HL-60 (cell line): Measurements from ENCODE around the gene SLC25A21.

ENCODE experiments used
- DNase-seq, 2 experiments: peaks; one replicate each; pipeline ENCODE4 v3.0.0-alpha.2; 2010 to 2020; ENCODE audit warnings: low read depth in 1 of 2, low spot score in 1 of 2
- H3K27ac ChIP-seq: fragments of 250-450 bp; sonication (Bioruptor Pico); replicated peaks from 2 replicates; pipeline ENCODE4 v1.5.1; 2020; ENCODE audit warnings: mild to moderate bottlenecking, moderate library complexity
- H3K27me3 ChIP-seq: fragments of 250-450 bp; sonication (Bioruptor Pico); 2 replicates; pipeline ENCODE4 v1.5.1; 2021; ENCODE audit warnings: mild to moderate bottlenecking, moderate library complexity; ENCODE audit not compliant: insufficient read depth, poor library complexity, severe bottlenecking
- H3K4me3 ChIP-seq: replicated peaks from 2 replicates; pipeline ENCODE4 v1.5.1; 2011; ENCODE audit warnings: mild to moderate bottlenecking, control low read depth, low read length; ENCODE audit not compliant: insufficient read depth
- GABPA ChIP-seq: IDR thresholded peaks from 2 replicates; pipeline ENCODE4 v1.6.1; 2012; ENCODE audit warnings: low read depth
- POLR2AphosphoS5 ChIP-seq: IDR thresholded peaks from 2 replicates; pipeline ENCODE4 v1.6.1; 2012; ENCODE audit warnings: low read depth
- SPI1 ChIP-seq: IDR thresholded peaks from 2 replicates; pipeline ENCODE4 v1.6.1; 2012; ENCODE audit warnings: low read depth, mild to moderate bottlenecking, borderline replicate concordance
- TF ChIP-seq, protein P1 (sequence below): IDR thresholded peaks from 2 replicates; pipeline ENCODE4 v1.6.1; 2012; ENCODE audit warnings: low read depth; ENCODE audit not compliant: insufficient replicate concordance
- TF ChIP-seq, protein P2 (sequence below): IDR thresholded peaks from one replicate; pipeline ENCODE4 v1.5.1; 2011; ENCODE audit warnings: low read length, control low read depth, inconsistent platforms; ENCODE audit not compliant: insufficient read depth

Gene SLC25A21

DNA sequence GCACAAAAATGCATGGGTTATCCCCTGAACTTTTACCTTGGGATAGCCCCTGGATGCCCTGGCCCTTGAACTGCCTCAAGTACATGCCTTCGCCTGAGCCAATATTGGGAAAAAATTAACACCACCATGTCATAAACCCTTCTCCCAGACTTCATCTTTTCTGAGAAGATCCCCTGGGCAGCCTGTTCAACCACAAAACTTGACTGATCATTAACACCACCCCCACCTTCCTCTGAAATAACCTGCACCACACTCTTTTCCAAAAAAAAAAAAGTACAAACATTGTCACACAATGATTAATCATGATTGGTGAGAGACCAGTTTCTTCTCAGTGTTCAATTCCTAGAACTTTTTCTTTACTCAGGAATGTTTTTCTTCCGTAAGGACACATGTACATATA is 292.8 kb downstream of the SLC25A21 start:
- no peaks in the 10 kb centered on the region for H3K27me3 ChIP-seq
- H3K4me3 ChIP-seq = no peak overlapping the region
- TF ChIP-seq SPI1 (no peak), GABPA (no peak), POLR2AphosphoS5 (no peak)
- TF ChIP-seq, protein P1, sequence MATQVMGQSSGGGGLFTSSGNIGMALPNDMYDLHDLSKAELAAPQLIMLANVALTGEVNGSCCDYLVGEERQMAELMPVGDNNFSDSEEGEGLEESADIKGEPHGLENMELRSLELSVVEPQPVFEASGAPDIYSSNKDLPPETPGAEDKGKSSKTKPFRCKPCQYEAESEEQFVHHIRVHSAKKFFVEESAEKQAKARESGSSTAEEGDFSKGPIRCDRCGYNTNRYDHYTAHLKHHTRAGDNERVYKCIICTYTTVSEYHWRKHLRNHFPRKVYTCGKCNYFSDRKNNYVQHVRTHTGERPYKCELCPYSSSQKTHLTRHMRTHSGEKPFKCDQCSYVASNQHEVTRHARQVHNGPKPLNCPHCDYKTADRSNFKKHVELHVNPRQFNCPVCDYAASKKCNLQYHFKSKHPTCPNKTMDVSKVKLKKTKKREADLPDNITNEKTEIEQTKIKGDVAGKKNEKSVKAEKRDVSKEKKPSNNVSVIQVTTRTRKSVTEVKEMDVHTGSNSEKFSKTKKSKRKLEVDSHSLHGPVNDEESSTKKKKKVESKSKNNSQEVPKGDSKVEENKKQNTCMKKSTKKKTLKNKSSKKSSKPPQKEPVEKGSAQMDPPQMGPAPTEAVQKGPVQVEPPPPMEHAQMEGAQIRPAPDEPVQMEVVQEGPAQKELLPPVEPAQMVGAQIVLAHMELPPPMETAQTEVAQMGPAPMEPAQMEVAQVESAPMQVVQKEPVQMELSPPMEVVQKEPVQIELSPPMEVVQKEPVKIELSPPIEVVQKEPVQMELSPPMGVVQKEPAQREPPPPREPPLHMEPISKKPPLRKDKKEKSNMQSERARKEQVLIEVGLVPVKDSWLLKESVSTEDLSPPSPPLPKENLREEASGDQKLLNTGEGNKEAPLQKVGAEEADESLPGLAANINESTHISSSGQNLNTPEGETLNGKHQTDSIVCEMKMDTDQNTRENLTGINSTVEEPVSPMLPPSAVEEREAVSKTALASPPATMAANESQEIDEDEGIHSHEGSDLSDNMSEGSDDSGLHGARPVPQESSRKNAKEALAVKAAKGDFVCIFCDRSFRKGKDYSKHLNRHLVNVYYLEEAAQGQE = no peak
- TF ChIP-seq, protein P2, sequence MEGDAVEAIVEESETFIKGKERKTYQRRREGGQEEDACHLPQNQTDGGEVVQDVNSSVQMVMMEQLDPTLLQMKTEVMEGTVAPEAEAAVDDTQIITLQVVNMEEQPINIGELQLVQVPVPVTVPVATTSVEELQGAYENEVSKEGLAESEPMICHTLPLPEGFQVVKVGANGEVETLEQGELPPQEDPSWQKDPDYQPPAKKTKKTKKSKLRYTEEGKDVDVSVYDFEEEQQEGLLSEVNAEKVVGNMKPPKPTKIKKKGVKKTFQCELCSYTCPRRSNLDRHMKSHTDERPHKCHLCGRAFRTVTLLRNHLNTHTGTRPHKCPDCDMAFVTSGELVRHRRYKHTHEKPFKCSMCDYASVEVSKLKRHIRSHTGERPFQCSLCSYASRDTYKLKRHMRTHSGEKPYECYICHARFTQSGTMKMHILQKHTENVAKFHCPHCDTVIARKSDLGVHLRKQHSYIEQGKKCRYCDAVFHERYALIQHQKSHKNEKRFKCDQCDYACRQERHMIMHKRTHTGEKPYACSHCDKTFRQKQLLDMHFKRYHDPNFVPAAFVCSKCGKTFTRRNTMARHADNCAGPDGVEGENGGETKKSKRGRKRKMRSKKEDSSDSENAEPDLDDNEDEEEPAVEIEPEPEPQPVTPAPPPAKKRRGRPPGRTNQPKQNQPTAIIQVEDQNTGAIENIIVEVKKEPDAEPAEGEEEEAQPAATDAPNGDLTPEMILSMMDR = no peak
- no peak for DNase-seq
- no peak overlapping the region for H3K27ac ChIP-seq

DNA sequence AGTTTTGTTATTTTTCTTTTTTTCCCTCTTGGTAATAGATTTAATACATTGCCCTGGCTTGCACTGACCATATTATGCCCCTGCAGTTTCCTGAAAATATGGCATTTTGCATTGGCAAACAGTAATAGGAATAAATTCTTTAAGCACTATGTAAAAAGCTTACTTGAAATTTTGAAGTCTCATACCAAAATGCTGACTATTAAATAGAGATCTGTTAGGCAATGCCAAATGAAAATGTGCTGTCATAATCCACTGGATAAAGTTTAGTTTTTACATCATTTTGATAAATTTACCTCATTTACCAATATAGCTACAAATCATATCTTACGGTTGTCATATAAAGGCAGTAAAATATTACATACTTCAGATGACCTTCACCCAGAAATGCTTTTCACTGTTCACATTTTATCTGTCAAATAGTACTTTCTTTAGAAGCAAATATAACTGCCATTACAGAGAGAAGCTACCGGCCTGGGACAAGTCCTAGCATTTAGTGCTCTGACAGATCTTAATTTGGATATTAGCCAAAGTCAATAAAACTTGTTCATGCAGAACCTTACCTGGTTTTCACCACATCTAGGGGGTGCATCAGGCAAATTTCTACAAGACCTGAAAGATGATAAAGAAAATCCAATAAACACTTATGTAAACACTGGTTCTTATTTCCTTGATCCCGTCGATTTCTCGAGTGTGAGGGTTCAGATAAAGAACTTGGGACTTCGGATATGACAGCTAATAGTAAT is 297.8 kb downstream of the SLC25A21 start:
- no peaks in the 10 kb centered on the region for H3K27me3 ChIP-seq
- DNase-seq = no peak
- no peak overlapping the region for H3K27ac ChIP-seq
- no peak overlapping the region for H3K4me3 ChIP-seq
- TF ChIP-seq, protein P2 = no peak
- TF ChIP-seq GABPA (no peak), POLR2AphosphoS5 (no peak), SPI1 (no peak)
- TF ChIP-seq, protein P1 = no peak

- H3K27me3 ChIP-seq = no peaks in the 10 kb centered on the region
- H3K27ac ChIP-seq = no peak overlapping the region
- TF ChIP-seq, protein P2 = no peak
- no peak for TF ChIP-seq GABPA
- no peak for TF ChIP-seq POLR2AphosphoS5
- TF ChIP-seq, protein P1 = no peak
- TF ChIP-seq SPI1 = no peak
- no peak for DNase-seq
- no peak overlapping the region for H3K4me3 ChIP-seq
Measured at GRCh38 chr14:36870776-36871175, 301.6 kb downstream of the SLC25A21 start.
